ENCODE data around the gene TNFRSF1A. TPM values are rescaled to one million over a fixed set of nuclear protein-coding genes. Genes with fewer than 3 reads are reported as not detected.

Gene TNFRSF1A
- polyA plus RNA-seq, 1 donor from 2014 or later: 4.5 TPM

DNA sequence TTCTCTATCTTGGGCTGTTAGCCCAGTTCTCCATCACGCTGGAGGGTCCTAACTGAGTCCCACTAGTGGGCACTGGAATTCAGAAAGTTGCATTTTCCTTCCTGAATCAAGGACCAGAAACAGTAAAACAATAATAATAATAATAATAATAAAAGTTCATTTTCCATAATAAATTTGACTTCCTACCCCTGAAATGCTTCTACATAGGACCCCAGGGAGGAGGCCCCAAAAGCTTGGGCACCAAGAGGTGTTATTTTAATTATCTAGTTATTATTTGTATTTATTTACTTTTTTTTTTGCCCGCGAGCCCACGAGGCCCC lies 21.1 kb upstream of the TNFRSF1A start:
- Histone ChIP-seq H3K4me2 (ENCODE audit: low read length) (no peak overlapping the region), H4K20me1 (ENCODE audit: insufficient read depth) (no peaks in the 10 kb centered on the region), H3K9me2 (ENCODE audit: insufficient read depth, low read length) (no peaks in the 10 kb centered on the region), H3F3A (ENCODE audit: insufficient read depth, low read length, poor library complexity, severe bottlenecking) (no peaks in the 10 kb centered on the region), H3K4me3 (ENCODE audit: low read length) (no peak overlapping the region), H3K27ac (ENCODE audit: low read length) (no peak overlapping the region), H3K9ac (ENCODE audit: low read length) (no peak overlapping the region), H2AFZ (ENCODE audit: low read depth, low read length) (no peak overlapping the region), H3K79me2 (replicated peaks; ENCODE audit: insufficient read depth, low read length) (no peaks in the 10 kb centered on the region), H3K9me3 (ENCODE audit: low read length) (no peaks in the 10 kb centered on the region), H3K27me3 (ENCODE audit: insufficient read depth, low read depth, low read length) (no peaks in the 10 kb centered on the region), H3K36me3 (ENCODE audit: insufficient read depth, low read length) (no peaks in the 10 kb centered on the region)
- TF ChIP-seq MXI1 (conservative IDR thresholded peaks at IDR 0.05; ENCODE audit: poor library complexity, severe bottlenecking) (no peak), EP300 (conservative IDR thresholded peaks at IDR 0.05; ENCODE audit: poor library complexity, severe bottlenecking) (no peak), CTCF (IDR thresholded peaks at IDR 0.05; ENCODE audit: poor library complexity, severe bottlenecking) (no peak), REST (IDR thresholded peaks at IDR 0.05; ENCODE audit: borderline replicate concordance) (no peak), RAD21 (conservative IDR thresholded peaks at IDR 0.05) (no peak), EZH2 (IDR thresholded peaks at IDR 0.05; ENCODE audit: borderline replicate concordance, insufficient read depth, low read length, poor library complexity, severe bottlenecking) (no peak), SMC3 (conservative IDR thresholded peaks at IDR 0.05; ENCODE audit: poor library complexity) (no peak), TAF1 (IDR thresholded peaks at IDR 0.05; ENCODE audit: low read depth) (no peak), POLR2AphosphoS5 (IDR thresholded peaks at IDR 0.05) (no peak)

DNA sequence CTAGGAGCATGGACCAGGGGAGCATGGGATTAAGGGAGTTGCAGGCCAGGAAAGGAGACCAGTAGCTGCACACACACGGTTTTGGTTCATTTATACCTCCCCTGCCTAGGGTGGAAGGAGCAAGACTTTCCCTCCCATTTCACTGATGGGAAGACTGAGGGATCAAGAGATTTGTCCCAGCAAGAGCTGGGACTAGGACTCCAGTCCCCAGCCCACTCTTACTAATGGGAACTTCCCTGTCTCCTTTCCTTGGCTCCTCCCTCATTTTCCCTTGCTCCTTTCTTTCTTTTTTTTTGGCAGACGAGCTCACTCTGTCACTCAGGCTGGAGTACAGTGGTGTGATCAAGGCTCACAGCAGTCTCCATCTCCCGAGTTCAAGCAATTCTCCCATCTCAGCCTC lies 20.5 kb upstream of the TNFRSF1A start:
- no peaks in the 10 kb centered on the region for H3K79me2 ChIP-seq (replicated peaks; ENCODE audit: insufficient read depth, low read length)
- H3K36me3 ChIP-seq (ENCODE audit: insufficient read depth, low read length): no peaks in the 10 kb centered on the region
- no peak overlapping the region for H3K4me3 ChIP-seq (ENCODE audit: low read length)
- H3F3A ChIP-seq (ENCODE audit: insufficient read depth, low read length, poor library complexity, severe bottlenecking): no peaks in the 10 kb centered on the region
- no peak overlapping the region for H3K9ac ChIP-seq (ENCODE audit: low read length)
- no peaks in the 10 kb centered on the region for H3K9me2 ChIP-seq (ENCODE audit: insufficient read depth, low read length)
- H3K27me3 ChIP-seq (ENCODE audit: insufficient read depth, low read depth, low read length): no peaks in the 10 kb centered on the region
- TF ChIP-seq MXI1 (conservative IDR thresholded peaks at IDR 0.05; ENCODE audit: poor library complexity, severe bottlenecking) (no peak), CTCF (IDR thresholded peaks at IDR 0.05; ENCODE audit: poor library complexity, severe bottlenecking) (no peak), TAF1 (IDR thresholded peaks at IDR 0.05; ENCODE audit: low read depth) (no peak), SMC3 (conservative IDR thresholded peaks at IDR 0.05; ENCODE audit: poor library complexity) (no peak), RAD21 (conservative IDR thresholded peaks at IDR 0.05) (no peak), EZH2 (IDR thresholded peaks at IDR 0.05; ENCODE audit: borderline replicate concordance, insufficient read depth, low read length, poor library complexity, severe bottlenecking) (no peak), POLR2AphosphoS5 (IDR thresholded peaks at IDR 0.05) (no peak)
- H3K9me3 ChIP-seq (ENCODE audit: low read length): no peaks in the 10 kb centered on the region
- H2AFZ ChIP-seq (ENCODE audit: low read depth, low read length): no peak overlapping the region
- no peaks in the 10 kb centered on the region for H4K20me1 ChIP-seq (ENCODE audit: insufficient read depth)
- no peak overlapping the region for H3K27ac ChIP-seq (ENCODE audit: low read length)
- H3K4me2 ChIP-seq (ENCODE audit: low read length): no peak overlapping the region
